NCI-H524 treated with DMSO at 0.1 percent for 48 hours (cell line): Measurements from ENCODE around the gene ATP6V1G2.
"Not testable (repeated sequence)": the region's sequence is repeated elsewhere in the genome, so short reads cannot be mapped to it uniquely, and the experiment has no call there.

Source experiments
- DNase-seq: peaks from one replicate; lab custom pipeline; 2025; lab: John Stamatoyannopoulos, UW

ATP6V1G2 gene

DNA sequence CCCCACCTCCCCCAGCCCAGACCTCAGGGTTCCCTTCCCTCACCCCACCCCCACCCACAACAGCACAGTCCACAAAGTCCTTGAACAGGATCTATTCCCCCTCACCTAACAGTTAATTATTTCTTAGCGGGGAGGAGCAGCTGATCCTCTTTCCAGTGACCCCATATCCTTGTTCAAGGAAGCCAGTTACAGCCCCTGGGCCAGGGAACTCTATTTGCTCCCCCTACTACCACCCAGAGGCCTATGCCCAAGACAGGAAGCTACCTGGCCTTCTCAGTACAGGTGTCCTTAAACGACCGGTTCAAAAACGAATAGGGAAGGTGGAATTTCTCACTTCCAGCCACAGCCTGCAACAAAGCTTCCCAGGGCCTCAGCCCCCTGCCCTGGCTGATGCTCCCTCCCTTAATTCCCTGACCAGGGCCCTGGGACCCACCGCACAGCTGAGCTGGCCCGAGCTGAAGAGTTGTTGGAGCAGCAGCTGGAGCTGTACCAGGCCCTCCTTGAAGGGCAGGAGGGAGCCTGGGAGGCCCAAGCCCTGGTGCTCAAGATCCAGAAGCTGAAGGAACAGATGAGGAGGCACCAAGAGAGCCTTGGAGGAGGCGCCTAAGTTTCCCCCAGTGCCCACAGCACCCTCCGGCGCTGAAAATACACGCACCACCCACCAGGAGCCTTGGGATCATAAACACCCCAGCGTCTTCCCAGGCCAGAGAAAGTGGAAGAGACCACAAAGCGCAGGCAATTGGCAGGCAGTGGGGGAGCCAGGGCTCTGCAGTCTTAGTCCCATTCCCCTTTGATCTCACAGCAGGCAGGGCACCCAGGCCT is 16.9 kb downstream of the ATP6V1G2 start:
- DNase-seq = no peak

DNA sequence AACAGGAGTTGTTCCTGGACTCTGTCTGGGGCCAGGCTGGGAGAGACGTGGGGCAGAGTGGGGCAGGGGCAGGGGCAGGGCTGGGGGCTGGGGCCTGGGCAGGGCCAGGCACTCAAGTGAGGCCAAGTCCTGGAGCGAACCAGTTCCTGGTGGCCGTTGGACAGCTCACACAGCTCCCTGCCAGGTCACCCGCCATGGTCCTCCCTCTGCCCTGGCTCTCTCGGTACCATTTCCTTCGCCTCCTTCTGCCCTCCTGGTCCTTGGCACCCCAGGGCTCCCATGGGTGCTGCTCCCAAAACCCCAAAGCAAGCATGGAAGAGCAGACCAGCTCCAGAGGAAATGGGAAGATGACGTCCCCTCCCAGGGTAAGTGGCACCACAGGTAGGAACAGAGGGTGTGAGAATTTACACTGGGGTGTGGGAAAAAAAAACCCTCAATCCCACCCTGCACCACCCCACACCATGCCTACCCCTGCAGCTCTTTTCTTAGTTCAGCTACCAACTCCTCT is 17.5 kb downstream of the ATP6V1G2 start, which contains the start of gene MCCD1:
TSS of gene MCCD1 (plus strand) at position 142 of the 508 bp plus-strand sequence. CDS start at position 195, 53 bp downstream.
- DNase-seq = no peak

GRCh38 chr6:31528307-31528777 is 18.1 kb downstream of the ATP6V1G2 start:
- no peak for DNase-seq

DNA sequence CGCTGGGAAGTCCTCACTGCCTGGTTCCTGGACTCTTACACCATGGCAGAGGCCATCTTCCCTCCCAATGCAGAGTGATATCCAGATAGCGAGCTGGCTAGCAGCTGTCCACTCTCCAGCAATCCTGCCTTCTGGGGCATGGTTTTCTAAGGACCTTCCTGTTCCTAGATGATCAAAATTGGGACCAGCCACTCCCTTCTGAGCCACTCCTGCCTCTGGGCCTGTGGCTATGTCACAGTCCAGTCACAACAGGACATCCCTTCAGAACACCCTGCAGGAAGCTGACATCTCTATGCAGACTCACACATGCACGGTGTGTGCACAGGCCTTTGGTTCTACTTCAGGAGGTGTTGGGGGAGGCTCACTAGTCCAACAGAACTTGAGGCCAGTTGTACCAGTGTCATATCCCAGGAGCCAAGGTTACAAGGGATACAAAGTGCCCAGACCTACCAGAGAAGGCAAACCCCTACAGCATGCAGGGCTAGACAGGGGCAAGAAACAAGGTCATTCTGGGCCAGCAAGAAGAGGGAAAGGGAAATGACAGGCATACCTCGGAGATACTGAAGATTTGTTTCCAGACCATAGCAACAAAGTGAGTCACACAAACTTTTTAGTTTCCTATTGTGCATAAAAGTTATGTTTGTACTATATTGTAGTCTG is 20.3 kb downstream of the ATP6V1G2 start:
- no peak for DNase-seq

DNA sequence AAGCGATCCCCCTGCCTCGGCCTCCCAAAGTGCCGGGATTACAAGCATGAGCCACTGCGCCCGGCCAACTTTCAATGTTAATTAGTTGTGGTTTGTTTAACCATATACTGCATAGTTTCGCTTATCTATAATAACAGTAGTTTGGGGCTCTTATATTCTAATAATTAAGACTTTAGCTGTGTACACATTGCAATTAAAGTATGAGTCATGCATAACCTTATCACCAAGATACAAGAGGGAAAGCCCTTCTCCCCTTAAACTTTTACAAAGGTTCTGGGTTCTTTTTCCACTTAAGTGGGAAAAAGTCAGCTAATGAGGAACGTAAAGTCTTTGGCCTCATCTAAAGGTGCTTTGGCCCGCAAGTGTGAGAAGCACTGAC is 20.9 kb downstream of the ATP6V1G2 start:
- DNase-seq = no peak

DNA sequence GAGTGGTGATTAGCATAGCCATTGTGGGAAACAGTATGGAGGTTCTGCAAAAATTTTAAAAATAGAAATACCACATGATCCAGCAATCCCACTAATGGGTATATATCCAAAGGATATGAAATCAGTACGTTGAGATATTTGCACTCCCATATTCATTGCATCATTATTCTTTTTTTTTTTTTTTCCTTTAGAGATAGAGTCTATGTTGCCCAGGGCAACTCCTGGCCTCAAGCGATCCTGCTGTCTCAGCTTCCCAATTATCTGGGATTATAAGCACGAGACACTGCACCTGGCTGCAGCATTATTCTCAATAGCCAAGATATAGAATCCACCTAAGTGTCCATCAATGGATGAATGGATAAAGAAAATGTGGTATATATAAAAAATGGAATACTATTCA is 24.6 kb downstream of the ATP6V1G2 start:
- DNase-seq = no peak

- no peak for DNase-seq
Measured at GRCh38 chr6:31513456-31514165, 32.8 kb downstream of the ATP6V1G2 start.

GRCh38 chr6:31510007-31510406 is 36.4 kb downstream of the ATP6V1G2 start:
- no peak for DNase-seq

GRCh38 chr6:31509036-31509435 is 37.4 kb downstream of the ATP6V1G2 start:
- not testable (repeated sequence) for DNase-seq

DNA sequence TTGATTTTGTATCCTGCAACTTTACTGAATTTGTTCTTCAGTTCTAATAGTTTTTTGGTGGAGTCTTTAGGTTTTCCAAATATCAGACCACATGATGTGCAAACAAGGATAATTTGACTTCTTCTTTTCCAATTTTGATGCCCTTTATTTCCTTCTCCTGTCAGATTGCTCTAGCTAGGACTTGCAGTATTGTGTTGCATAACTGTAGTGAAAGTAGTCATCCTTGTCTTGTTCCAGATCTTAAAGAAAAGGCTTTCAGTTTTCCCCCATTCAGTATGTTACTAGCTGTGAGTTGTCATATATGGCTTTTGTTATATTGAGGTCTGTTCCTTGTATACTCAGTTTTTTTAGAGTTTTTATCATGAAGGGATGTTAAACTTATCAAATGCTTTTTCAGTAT is 43.8 kb downstream of the ATP6V1G2 start:
- DNase-seq = no peak

DNA sequence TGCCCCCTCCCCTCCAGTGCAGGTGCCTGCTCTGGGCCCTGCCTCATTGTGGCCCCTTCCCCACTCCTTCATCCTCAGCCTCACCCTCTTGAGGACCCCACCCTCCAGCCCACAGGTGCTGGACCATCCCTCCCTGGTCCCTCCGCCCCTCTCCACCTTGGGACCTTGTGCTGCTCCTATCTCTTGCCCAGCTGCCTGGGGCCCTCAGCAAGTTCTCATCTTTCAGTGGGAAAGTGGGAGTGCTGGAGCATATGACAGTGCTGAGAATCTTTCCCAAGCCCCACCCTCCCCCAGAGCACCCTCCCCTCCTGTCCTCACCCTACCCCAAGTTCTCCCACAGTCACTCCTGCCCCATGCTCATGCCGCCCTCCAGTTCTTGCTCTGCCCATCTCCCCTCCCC is 46.8 kb downstream of the ATP6V1G2 start:
- DNase-seq = not testable (repeated sequence)

- DNase-seq = no peak
Measured at GRCh38 chr6:31498748-31499147, 47.7 kb downstream of the ATP6V1G2 start.

- DNase-seq = no peak
Measured at GRCh38 chr6:31497531-31498476, 48.6 kb downstream of the ATP6V1G2 start, which contains the start of gene MICB. Gene MICB (plus strand): TSS chr6:31498145. CDS start chr6:31498194, 49 bp downstream.

DNA sequence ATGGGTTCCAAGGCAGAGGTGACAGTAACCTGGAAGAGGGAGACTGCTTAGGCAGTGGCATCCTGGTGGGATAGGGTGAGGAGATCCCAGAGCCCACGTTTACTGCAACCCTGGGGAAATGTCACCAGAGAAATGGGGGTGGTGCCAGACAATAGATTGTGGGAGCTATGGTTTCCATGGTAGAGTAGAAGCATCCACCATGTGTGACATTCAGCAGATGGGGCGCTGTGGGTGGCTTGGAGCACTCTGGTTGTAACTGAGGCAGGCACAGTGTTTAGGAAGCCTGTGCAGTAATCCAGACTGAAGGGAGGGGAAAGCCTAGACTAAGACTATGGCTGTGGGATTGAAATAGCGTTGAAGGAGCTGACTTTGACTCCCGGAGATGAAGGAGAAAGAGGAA is 49.6 kb downstream of the ATP6V1G2 start:
- not testable (repeated sequence) for DNase-seq

DNA sequence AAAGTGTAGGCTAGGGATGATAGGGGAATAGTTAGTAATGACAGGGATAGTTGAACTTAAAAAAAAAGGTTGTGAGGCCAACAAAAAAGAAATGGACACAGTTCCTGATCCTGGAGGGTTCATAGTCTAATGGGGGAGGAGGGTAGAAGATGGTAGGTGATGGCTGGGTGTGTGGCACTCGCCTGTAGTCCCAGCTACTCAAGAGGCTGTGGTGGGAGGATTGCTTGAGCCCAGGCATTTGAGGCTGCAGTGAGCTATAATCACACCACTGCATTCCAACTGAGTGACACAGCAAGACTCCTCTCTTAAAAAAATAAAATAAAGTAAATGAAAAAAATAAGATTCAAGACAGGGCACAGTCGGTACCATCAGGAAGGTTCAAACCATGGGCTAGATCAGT is 50.8 kb downstream of the ATP6V1G2 start:
- DNase-seq = no peak
